Measurements from ENCODE around the gene VPS41.

The VPS41 gene

GRCh38 chr7:38830826-38831225 lies 78.2 kb downstream of the VPS41 start:
- no peak for DNase-seq (ENCODE audit: low read depth, low spot score)
- POLR2A ChIA-PET, result no interaction called here
- CTCF ChIA-PET, result no interaction called here
- no peak overlapping the region for H3K4me3 ChIP-seq (ENCODE audit: low read depth, low read length)
- no peak for TF ChIP-seq CTCF (IDR thresholded peaks at IDR 0.05; ENCODE audit: insufficient read depth, low read length, missing control alignments)

- DNase-seq (ENCODE audit: low read depth, low spot score), result no peak
- no peak for TF ChIP-seq CTCF (IDR thresholded peaks at IDR 0.05; ENCODE audit: insufficient read depth, low read length, missing control alignments)
- CTCF ChIA-PET, result interaction anchor here (0.6 kb wide), 1 partner anchor 29 kb away, joined by 4 read pairs; no protein-coding TSS in a partner anchor
- POLR2A ChIA-PET, result no interaction called here
- H3K4me3 ChIP-seq (ENCODE audit: low read depth, low read length), result no peak overlapping the region
Observed at GRCh38 chr7:38829488-38830165, 79.4 kb downstream of the VPS41 start.

GRCh38 chr7:38828026-38828425 lies 81.0 kb downstream of the VPS41 start:
- POLR2A ChIA-PET, result no interaction called here
- DNase-seq (ENCODE audit: low read depth, low spot score), result no peak
- no peak for TF ChIP-seq CTCF (IDR thresholded peaks at IDR 0.05; ENCODE audit: insufficient read depth, low read length, missing control alignments)
- CTCF ChIA-PET, result interaction anchor here (1.1 to 1.3 kb wide), 2 partner anchors 8 to 638 kb away, joined by 3 read pairs; no protein-coding TSS in a partner anchor
- no peak overlapping the region for H3K4me3 ChIP-seq (ENCODE audit: low read depth, low read length)

GRCh38 chr7:38825721-38826440 lies 83.1 kb downstream of the VPS41 start:
- DNase-seq (ENCODE audit: low read depth, low spot score), result no peak
- ChIA-PET CTCF (interaction anchor here (1.0 to 1.3 kb wide), 3 partner anchors 12 to 29 kb away, joined by 3 to 8 read pairs (median 3); no protein-coding TSS in a partner anchor), POLR2A (no interaction called here)
- H3K4me3 ChIP-seq (ENCODE audit: low read depth, low read length), result no peak overlapping the region
- no peak for TF ChIP-seq CTCF (IDR thresholded peaks at IDR 0.05; ENCODE audit: insufficient read depth, low read length, missing control alignments)

GRCh38 chr7:38824948-38825347 lies 84.0 kb downstream of the VPS41 start:
- no peak for TF ChIP-seq CTCF (IDR thresholded peaks at IDR 0.05; ENCODE audit: insufficient read depth, low read length, missing control alignments)
- no peak for DNase-seq (ENCODE audit: low read depth, low spot score)
- no peak overlapping the region for H3K4me3 ChIP-seq (ENCODE audit: low read depth, low read length)
- POLR2A ChIA-PET, result no interaction called here
- CTCF ChIA-PET, result interaction anchor here (1.0 to 1.3 kb wide), 2 partner anchors 12 to 14 kb away, joined by 3 read pairs; no protein-coding TSS in a partner anchor

GRCh38 chr7:38822549-38822948 lies 86.4 kb downstream of the VPS41 start:
- no peak for DNase-seq (ENCODE audit: low read depth, low spot score)
- ChIA-PET CTCF (interaction anchor here (1.9 kb wide), 1 partner anchor 27 kb away, joined by 4 read pairs; no protein-coding TSS in a partner anchor), POLR2A (no interaction called here)
- TF ChIP-seq CTCF (IDR thresholded peaks at IDR 0.05; ENCODE audit: insufficient read depth, low read length, missing control alignments), result no peak
- no peak overlapping the region for H3K4me3 ChIP-seq (ENCODE audit: low read depth, low read length)
